ENCODE data around the gene RAB11FIP5.

RAB11FIP5 gene

DNA sequence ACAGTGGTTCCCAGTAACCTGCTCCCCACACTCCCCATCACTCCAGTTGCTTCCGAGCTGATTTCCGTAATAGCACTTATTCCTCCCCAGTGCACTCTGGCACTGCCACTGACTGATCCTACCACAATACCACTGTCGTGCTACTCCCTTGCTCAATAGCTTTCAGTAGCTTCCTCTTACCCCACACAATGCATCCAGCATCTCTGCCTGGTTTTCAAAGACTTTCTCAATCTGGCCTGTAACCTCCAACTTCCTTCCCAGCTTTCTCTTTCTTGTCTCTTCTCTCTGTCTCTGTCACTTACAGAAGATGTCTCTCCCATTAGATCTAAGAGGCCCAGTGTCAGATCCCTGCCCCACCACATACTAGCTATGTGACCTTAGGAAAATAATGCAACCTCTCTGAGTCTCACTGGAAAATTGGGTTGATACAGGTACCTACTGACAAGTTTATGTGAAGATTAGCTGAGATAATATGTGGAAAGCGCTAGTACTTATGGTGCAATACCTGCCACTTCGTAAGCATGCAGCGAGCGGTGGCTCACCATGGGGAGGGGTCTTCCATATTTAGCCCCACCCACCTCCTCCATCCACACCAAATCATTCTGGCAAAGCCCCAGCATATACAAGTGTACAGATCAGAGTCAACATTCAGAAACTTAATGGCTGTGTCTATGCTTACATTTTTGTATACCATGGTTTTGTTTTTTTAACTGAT, 77.9 kb downstream of the RAB11FIP5 start:
- DNase-seq, result no peak

DNA sequence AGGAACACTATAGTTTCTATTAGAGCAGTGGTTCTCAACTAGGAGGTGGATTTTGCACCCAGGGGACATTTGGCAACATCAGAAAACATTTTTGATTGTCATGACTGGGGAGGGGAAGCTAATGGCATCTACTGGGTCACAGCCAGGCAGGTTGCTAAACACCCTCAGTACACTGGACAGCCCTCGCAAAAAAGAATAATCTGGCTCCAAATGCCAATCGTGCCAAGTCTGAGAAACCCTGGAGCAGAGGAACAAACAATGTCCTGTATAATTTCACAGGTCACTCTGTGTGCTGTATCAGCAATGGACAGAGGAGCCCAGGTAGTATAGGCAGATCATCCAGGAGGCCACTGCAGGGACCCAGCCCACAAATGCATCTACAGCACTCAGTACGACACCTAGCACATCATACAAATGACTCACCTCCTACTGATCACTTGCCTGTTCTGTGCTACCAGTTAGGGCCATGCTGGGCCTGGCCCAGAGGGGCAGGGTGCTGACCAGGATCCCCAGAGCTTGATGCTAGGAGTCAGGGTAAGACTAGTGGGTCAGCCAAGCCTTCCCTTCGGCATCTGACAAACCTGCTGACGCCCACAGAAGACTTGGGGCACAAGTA, 78.9 kb downstream of the RAB11FIP5 start:
- DNase-seq, result no peak

DNA sequence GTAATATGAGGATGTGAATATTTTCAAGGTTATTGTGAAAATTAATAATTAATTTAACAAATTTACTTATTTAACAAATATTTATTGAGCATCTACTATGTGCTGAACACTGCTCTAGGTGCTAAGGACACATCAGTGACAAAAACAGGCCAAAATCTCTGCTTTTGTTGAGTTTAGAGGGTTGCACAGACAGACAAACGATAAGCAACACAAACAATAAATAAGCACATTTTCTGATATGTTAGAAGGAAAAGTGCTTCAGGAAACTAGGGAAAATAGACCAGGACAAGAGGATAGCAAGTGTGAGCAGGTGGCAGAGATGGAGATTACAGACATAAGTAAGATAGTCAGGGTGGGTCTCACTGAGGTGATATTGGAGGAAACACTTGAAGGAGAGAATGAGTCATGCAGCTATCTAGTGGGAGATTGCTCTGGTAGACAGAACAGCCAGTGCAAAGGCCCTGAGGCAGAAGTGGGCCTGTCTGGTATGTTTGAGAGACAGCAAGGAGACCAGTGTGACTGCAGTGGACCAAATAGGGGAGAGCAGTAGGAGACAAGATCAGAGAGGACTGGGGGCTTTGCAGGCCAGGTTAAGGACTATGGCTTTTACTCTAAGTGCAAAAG, 79.5 kb downstream of the RAB11FIP5 start:
- DNase-seq, result no peak

DNA sequence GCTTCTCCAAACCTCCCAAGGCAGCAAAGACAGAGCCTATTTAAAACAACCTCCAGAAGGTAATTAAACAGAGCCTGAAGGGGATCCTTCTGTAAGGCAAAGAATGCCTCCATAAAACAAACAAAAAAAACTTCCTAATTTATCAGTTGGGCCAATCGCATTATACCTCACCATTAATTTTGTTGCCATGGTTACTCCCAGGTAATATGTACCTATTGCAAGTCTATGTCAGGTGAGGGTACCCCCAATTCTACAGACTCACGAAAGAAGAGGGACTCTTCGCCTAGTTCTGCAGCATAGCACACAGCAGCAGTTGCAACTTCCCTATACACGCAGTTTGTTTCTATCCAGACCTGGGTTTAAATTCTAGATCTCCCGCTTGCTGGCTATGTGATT, 80.0 kb downstream of the RAB11FIP5 start:
- DNase-seq, result no peak

DNA sequence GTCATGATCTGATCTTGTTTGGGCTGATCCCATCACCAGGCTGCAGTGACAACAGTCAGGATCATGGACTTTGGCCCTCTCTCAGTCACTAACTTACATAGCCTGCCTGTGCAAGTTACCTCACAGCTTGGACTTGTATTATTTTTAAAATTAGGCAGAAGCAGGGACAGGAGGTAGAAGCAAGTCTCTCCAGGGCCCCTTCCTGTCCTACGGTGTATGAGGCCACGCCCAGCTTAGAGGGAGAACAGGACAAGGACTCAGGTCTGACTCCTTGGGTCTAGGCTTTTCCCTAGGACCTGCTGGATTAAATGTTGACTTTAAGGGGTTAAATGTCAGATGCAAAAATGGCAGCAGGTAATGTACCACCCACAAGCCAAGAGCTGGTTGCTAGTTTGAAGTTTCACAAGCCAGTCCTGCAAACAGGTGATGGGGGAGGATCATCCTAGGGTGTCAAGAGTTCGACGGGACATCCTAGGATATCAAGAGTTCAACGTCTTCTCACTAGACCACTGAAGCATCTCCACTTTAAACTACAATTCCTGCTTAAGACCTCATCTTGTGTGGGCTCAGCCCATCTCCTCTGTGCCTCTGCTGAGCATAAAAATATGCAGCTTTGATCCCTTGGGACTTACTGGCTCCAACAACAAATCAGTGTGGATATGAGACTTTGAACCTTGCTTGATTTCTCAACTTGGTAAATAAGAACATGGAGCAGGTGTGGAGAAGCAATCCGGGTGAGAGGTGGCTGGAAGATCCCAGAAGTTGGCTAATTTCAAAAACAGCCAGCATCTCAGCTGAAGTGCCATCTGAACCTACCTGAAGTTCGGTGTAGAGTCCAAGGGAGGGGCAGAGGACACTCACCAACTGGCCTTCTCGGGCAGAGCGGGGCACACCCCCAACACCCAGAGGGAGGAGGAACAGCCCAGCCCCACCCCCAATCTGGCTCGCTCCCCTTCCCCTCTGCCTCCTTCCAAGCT, 80.7 kb downstream of the RAB11FIP5 start:
- DNase-seq, result no peak

DNA sequence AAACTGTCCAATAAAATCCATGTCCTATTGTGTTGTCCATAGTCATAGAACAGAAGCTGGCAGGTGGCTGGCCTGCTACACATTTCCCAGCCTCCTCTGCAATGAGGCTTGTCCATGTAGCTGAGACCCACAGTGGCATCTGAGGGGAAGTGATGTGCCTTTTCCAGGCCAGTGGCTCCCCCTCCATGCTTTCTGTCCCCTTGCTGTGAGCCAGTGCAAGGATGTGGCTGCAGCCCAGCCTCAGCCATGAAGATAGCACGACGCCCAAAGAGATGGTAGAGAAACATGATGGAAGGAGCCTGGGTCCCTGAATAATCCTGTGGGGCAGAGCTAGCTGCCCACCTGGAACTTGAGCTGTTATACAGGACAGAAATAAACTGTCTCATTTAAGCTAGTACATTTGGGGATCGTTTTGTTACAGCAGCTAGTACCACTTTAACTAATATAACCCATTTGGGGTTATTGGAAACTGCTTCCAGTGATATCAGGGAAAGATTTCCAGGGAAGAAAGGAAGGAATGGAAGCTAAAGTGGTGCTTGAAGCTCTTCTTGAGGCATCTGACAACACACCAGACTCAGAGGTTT, 81.6 kb downstream of the RAB11FIP5 start:
- no peak for DNase-seq

DNA sequence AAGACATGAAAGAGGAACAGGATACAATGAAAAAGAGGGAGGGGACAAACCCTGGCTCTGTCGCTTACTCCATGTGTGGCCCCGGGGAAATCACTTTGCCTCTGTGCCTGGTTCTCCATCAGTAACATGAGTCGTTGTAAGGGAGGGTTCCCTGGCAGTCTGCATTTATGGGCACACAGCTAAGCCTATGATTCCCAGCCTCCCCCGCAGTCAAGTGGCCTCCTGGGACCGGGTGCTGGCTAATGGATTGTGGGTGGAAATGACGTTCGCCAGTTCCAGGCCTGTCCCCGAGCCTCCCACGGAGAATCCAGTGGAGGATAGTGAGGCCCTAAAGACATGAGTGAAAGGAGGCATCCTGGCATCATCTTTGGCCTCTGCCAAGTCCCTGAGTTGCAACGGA, 83.9 kb downstream of the RAB11FIP5 start:
- peak in 6 of 56 donors; percentile 10 to 44 (median 31) for DNase-seq

DNA sequence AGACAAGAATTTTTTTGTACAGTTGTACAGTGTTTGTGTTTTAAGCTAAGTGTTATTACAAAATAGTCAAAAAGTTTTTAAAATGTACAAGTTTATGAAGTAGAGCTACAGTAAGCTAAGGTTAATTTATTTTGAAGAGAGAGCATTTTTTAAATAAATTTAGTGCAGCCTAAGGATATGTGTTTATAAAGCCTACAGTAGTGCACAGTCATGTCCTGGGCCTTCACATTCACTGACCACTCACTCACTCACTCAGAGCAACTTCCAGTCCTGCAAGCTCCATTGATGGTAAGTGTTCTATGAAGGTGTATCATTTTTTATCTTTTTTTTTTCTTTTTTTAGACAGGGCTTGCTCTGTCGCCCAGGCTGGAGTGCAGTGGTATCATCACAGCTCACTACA, 85.4 kb downstream of the RAB11FIP5 start:
- no peak for DNase-seq

DNA sequence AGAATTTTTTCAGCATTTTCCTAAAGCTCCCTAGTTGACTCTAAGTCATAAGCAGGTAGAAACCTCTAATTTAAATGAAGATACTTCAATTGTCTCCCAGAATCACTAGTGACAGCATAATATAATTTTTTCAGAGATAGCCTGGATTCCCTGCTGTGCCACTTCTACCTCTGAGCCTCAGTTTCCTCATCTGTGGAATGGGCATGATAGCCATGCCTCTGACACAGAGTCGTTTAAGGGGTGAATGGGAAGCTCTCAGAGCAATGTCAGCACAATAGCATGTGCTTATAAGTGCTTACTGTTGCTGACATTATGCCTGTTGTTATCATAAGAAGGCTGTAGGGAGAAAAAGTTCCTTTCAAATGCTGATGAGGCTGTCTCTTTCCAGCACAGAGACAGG, 89.3 kb downstream of the RAB11FIP5 start:
- DNase-seq, result no peak

All from amygdala (tissue), 56 donors.